ENCODE measurements around the gene UNC5B.

Gene UNC5B

DNA sequence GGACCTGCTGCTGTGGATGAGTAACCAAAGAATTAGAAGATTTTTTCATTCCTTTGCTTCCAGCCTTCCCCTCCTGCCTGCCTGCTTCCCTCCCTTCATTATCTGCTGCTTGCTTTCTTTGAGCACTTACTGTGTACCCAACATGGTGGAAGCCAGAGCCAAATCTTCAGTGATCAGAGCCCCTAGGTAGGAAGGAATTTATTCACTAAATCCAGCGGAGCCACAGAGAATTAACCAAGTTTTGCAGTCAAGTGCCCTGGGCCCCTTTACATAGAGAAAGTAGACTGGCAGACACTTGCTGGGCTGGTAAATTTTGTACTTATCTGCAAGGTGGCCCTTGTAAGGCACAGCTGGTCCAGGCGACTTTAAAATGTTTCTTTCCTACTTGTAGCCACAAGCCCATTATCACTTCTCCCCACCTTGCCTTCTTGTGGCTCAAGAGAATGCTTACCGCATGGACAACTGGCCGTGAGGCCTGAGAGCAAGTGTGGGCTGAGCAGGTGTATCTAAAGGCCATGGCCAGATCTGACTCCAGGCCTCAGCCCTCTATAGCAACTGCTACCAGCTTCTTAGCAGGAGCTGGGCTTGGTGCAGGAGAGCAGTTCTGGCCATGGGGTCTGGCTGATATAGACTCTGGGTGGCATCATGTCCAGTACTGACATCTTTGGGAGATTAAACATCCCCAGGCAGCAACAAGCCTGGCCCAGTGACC is 11.1 kb downstream of the UNC5B start:
- DNase-seq: no peak

DNA sequence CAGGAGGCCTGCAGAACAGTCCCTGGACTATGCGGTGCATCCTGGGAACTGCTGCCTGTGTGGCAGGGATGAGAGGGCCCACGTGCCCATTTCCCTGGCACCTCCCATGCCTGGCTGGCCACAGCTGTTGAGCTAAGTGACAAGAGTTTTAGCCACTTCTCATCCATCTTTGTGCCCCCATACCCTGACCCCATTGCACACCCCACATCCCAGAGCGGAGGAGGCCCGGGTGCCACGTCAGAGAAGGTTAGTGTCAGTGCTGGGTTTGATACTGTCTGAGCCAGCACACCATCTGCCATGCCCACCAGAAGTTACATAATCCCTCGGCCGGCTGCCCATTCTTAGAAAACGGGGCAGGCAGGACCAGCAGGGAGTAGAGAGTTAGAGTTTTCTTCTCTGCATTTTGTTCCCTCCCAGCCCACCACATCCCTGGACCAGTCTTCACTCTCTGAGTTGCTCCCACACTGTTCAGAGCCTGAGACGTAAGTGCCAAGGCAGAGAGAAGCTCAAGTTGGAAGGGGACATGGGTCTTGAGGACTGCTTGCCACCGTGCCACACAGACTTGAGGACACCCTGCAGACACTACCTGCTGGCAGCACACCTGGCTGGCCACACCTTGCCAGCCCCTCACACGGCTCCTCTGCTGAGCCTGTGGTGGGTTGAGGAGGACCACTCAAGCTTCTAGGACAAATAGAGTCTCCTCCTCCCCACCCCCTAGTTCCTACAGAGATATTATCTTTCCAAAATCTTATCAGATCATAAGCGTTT is 13.1 kb downstream of the UNC5B start:
- DNase-seq: no peak

- no peak for DNase-seq
Measured at GRCh38 chr10:71228875-71229675, 16.7 kb downstream of the UNC5B start.

DNA sequence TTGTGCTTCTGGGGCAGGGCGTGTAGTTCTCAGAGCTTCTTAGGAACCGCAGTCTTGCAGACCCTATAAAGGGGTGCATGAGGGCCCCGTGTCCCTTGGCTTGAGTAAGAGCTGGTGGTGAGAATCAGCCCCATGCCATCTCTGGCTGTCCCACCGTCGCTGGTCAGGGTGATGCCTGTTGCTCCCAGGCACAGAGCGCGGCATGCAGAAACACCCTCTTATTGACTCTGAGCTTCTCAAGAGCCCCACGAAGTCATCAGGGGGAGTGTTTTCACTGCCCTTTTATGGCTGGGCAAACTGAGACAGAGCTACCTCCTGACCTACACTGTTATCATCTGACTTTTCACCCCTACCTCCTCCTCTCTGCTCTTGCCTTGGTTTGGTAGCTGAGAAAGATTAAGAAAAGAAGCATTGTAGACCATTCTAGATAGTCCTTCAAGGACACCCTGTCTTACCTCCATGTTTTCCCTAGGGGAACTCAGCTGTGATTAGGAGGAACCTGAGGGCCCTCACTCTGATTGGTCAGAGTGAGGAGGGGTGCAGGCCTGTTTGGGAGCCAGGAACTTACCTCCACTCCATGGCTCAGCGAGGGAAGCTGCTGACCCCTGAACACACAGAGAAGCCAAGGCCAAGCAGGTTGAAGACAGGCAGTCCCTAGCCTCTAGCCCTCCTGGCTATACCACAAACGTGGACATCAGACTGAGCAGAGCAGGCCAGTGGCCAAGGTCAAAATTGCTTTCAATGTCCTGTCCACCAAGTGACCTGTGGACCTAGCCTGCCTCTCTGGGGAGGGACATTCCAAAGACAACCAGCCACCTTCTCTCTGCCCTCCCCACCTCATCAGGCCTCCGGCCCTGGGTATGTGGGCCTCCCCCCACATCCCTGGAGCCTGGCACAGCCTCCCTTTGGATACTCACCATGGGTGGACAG is 17.6 kb downstream of the UNC5B start:
- DNase-seq: no peak

- DNase-seq: no peak
Measured at GRCh38 chr10:71230656-71231025, 18.3 kb downstream of the UNC5B start.

DNA sequence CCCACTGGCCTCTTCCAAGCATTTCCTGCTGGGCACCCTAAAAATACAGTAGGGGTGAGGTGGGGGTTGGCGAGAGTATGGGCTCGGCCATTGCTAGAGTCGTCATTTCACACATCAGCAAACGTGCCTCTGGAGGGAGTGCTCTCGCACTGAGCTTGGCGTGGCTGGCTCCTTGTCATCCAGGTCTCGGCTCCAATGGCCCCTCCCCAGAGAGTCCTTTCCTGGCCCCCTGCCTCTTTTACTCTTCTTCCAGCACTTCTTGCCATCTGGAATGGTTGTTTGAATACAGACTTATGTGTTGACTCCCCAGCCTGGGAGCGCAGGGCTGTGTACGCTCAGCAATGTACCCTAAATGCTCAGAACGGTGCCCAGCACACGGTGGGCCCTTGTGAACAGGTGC is 18.8 kb downstream of the UNC5B start:
- DNase-seq: no peak

DNA sequence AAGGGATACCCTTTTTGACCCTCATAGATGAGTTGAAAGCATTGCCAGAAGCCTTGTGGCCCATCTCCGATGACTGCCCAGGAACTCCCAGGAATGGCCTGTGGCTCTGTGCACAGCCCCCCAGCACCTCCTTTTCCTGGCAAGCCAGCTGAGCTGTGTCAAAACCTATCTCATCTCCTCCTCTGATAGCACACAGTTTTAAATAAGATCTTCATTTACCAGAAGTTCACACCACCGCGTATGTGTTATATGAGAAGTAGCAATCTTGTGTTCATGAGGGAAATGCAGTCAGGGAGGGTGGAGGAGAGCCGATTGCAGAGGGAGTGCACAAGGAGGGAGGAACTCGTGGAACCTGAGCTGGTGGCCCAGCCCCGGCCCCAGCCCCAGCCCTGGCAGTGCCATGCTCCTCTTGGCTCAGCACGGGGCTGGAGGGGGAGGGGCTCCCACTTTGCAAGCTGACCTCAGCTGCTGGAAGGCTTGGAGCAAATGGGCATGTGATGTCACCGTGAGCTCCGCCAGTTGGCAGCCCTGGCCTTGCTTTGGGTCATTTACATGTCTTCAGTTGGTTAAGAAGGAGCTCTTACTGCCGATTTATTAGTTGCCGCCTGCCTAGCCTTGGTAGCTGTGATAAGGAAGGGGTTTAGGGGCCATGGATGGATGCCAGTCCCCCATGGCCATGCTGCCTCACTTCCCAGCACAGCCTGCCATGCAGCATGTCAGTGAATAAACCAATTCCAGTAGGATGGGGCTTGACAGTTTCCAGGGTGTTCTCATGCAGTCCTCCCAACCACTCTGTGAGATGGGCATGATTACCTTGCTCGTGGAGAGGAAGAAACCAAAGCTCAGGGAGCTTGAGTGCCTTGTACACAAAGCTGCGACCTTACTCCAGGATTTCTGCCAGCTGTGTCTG is 20.0 kb downstream of the UNC5B start:
- no peak for DNase-seq

DNA sequence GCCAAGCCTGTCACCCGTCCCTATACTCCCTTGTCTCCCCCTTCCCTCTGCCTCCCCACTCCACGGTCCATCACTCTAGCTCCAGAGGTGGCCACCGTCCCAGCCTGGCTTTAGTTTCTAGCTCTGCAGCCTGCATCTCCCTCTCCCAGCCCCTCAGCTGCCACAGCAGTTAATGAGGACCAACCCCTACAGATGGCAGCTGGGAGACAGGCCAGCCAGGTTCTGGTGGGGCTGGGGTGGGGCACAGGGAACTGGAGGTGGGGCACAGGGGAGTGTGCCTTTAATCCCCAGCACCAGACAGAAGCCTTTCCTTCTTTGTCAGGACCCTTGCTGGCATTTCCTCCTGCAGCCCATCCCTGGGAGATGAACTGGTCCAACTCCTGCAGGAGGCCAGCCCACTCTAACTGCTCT is 21.1 kb downstream of the UNC5B start:
- no peak for DNase-seq

- peak; percentile 13 for DNase-seq
Measured at GRCh38 chr10:71234004-71234894, 21.9 kb downstream of the UNC5B start.

DNA sequence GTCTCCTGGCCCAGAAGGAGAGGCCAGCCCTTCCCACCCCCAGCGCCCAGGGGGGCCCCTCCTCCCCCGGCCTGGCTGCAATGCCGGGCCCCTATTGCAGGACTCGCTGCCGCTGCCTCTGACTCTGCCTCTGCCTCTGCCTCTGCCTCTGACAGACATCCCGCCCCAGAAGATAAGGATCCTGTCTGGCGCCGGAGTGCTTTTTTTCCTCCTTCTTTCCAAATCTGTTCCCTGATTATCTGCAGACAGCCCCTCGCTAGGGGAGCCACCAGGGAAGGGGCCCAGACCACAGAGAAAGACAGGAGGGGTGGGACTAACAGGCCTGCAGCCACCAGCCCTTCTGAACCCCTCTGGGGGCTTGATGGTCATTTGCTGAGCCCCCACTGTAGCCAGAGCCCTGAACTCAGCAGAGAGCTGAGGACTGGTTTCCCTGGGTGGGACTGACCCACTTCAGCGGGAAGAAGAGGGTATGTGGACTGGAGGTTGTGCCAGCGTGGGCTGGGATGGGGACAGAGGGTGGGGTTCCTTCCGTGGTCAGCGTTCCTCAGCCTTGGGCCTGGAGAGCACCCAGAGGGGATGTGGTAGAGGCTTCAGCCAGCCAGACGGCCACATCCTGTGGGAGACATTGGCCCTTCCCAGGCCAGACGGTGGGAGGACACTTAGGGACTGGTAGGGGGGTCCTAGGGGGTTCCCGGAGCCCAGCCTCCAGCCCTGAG is 22.8 kb downstream of the UNC5B start:
- no peak for DNase-seq

GRCh38 chr10:71235808-71236207 is 23.4 kb downstream of the UNC5B start:
- no peak for DNase-seq

GRCh38 chr10:71236286-71236685 is 23.9 kb downstream of the UNC5B start:
- no peak for DNase-seq

DNA sequence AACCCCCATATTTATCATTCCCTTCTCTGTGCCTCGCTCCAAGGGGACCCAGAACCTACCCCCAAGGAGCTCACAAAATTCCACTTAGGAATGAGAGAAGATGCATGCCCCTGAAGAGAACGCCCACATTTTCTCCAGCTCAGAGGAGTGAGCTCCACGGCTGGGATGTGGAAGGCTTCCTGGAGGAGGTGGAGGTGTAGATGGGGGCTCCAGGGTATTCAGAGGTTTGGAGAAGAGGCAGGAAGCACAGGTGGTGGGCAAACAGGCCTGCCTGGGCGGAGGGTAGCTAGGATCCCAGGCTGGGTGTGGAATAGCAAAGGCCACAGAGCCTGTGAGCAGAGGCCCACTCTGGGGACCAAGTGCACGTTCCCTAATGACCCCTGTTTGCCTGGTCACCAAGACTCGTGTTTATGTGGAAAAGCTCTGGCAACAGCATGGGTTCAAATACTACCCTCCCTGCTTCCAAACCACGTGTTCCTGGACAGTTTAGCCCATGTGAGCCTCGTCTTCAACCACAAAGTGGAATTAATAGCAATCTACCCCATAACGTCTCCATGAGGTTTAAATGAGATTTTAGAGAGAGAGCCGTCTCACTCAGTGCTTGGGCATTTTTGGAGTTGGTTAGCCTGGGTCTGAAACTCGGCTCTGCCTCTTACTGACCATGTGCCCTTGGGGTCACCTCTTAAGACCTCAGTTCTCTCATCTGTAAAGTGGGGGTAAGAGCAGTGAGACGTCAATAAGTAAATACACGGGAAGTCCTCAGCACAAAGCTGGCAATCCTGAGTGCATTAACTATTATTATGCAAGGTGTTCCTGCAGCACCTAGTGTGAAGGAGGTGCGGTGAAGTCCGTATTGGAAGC is 24.7 kb downstream of the UNC5B start:
- no peak for DNase-seq

DNA sequence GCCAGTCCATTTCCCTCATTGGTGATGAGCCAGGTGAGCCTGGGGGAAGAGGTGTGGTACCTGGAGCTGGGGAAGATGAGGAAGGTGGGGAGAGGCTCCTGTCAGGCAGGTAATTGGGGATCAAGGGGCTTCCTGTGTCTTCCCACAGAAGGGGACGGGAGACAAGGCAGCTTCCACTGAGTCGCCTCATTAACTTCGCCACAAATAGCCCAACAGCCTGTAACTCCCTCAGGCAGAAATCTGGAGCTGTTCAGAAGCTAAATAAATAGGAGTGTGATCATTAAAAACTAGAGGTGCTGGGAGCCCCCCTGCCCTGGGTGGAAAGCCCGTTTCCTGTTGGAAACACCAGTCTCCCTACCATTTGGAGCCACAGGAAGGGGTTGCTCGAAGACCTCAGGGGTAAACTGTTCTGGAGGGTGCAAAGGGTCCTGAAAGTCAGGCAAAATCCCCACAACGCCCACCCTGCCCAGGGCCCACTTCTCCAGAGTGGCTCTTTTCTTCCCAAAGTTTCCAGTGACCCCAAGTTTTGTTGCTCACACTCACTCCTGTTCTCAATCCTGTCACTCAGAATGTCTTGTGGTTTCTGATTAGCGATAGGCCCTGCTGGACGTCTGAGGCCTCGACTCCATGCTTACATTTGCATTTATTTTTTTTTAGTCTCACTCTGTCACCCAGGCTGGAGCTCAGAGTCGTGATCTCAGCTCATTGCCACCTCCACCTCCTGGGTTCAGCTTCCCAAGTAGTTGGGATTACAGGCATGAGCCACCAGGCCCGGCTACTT is 25.7 kb downstream of the UNC5B start:
- no peak for DNase-seq

GRCh38 chr10:71238626-71239025 is 26.3 kb downstream of the UNC5B start:
- DNase-seq: no peak

- DNase-seq: no peak
Measured at GRCh38 chr10:71239131-71239915, 27.0 kb downstream of the UNC5B start.
